ENCODE data around the gene P2RX6.

P2RX6 gene

DNA sequence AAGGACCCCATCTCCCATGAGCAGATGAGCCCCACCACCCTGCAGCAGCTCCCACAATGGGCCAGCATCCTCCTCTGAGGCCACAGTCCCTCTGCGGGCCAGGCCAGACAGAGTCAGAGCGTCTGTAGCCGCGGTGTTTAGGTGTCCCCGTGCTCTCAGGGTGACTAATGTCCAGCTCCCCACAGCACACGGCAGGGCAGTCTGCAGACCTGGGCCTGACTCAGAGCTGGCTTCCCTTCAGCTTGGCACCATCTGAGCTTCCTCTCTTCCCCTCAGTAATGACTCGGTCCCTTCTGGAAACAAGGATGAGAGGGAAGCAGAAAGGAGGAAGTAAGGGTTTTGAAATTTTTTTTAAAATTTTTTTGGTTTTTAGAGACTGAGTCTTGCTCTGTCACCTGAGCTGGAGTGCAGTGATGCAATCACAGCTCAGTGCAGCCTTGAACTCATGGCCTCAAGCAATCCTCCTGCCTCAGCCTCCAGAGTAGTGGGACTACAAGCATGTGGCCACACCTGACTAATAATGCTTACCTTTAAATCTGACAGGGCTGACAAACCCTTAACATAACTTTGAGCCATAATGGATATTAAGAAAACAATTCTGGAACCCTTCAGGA lies 59.2 kb downstream of the P2RX6 start:
- no peak for DNase-seq (ENCODE audit: low read depth in 2 of 2)

DNA sequence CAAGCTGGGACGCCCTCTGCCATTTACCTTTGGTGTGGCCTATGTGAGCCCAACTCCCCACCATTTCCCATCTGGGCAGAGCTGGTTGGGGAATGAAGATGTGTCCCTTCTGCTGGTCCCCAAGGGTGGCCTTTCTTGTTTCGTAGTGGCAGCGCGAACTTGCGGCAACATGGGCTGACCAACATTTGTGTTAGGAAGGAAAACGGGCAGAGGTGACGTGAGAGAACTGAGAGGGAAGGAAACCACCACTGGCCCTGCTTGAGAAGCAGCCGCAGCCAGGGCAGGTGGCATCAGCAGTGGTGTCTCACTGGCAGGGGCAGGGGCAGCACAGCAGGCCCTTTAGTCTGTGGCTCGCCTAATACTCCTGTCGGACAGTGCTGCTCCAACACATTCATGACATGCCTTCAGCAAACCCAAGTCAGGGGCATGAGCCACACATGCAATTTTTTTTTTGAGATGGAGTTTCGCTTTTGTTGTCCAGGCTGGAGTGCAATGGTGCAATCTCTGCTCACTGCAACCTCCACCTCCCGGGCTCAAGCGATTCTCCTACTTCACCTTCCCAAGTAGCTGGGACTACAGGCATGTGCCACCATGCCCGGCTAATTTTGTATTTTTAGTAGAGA lies 60.7 kb downstream of the P2RX6 start:
- DNase-seq (ENCODE audit: low read depth in 2 of 2) = no peak

DNA sequence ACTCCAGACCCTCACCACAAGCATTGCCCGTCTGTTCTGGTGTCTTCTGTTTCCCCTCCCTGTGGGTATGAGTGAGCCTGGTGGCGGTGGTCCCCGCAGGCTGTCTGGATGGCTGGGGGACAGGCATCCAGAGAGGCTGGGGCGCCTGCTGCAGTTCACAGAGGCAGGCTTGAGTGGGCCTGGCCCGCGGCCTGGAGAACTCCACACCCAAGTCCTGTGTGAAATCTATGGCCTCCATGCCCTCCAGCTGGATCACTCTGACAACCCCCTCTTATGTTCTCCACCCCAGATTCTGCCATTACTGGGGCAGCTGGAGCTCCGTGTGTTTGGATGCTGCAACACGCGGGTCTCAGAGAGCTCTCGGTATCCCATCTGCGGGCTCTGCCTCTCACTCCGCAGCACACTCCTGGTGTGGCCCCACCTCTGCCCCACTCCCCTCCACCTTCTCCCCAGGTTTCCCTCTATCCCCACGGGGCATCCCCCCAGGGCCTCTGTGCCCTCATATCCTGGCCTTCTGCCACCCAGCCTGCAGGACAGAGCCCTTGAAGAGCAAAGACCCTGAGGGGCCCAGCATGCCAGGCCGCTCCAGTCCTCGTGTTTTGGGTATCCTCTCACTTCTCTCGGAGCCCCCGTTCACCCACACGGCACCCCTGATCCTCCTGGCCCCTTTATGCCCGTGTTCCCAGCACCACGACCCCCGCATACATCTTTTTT lies 62.1 kb downstream of the P2RX6 start:
- no peak for DNase-seq (ENCODE audit: low read depth in 2 of 2)
